Stimulated activated CD4-positive, alpha-beta T cell treated with anti-CD3 and anti-CD28 coated beads, Interleukin-1b, Interleukin-23, amount 100 ng/mL, for 4 hours (primary cell): ENCODE measurements around the gene KRT17.
"Not testable (repeated sequence)": the region's sequence is repeated elsewhere in the genome, so short reads cannot be mapped to it uniquely, and the experiment has no call there.

Experiments used
- DNase-seq, 2 donors: peaks; one replicate each; pipeline ENCODE4 v3.0.0-alpha.2; 2020; ENCODE audit warnings: low read depth in 2 of 2

The KRT17 gene

DNA sequence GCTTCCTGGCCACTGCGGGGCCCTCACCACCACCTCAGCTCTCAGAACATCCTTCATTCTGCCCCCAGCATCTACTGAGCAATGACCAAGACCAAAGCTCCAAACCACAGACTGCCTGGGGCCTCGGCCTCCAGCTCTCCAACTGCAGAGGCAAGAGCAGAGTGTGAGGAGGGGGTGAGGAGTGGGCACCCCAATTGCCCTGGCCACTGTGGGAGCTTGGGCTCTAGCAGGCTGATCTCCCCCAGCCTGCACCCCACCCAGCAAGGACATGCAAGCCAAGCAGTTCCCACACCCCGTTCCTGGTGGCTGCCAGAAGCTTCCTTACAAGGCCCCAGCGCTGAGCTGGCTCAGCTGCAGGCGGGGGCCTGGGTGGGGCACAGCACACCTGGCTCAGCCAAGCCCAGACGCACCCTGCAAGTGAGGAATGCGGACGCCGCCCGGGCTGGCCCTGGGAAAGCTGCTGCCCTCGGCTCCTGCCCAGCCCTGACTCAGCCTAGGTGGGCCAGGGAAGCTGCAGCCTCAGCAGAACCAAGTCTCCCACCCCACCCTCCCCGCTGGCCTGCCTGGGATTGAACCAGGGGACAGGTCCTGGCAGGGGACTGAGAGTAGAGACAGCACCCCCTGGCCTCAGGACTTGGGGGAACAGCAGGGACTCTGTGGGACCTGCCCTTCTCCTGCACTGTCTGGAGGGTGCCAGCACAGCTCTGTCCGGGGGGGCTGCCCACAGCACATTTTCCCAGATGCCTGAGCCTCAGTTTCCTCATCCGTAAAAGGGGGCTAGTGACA lies 29.7 kb upstream of the KRT17 start:
- no peak for DNase-seq

GRCh38 chr17:41653421-41653820 lies 29.0 kb upstream of the KRT17 start:
- DNase-seq: no peak

- no peak for DNase-seq
Observed at GRCh38 chr17:41652461-41652970, 28.1 kb upstream of the KRT17 start.

GRCh38 chr17:41651625-41652460 lies 27.5 kb upstream of the KRT17 start:
- no peak for DNase-seq

DNA sequence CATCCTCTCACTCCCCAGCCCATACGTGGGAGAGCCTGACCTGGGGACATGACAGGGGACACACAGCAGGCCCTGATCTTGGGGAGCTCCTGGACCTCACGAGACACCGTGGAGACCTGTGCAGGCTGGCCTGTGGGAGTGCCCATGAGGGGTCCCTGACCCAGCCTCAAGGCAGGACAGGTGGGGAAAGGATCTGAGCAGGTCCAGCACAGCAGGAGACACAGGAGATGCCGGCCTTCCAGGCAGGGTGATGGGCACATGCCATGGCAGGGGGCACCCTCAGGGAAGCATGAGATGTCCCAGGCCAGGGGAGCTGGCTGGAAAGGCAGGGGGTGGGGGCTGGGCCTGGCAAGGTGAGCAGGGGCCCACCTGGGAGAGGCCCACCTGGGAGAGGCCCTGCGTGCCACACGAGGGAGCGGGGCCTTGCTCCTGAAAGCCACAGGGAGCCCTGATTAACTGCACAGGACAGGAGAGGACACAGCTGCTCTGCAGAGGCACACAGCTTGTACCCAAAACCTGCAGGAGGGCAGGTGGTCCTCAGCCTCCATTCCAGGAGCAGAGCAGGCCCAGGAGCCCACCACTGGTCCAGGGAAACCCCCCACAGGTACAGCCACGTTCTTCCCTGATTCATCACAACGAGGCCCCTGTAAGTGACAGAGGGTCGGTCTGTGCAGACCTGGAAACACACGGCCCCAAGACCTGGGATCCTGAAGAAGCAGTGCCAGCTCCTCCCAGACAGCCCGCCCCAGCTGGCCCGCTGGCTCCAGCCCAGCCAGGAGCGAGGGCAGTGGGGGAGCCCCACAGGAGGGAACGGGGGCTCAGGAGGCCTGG lies 26.6 kb upstream of the KRT17 start:
- no peak for DNase-seq

GRCh38 chr17:41649923-41650519 lies 25.6 kb upstream of the KRT17 start:
- no peak for DNase-seq

- DNase-seq: peak; percentile 77 to 88
Observed at GRCh38 chr17:41648411-41649195, 24.2 kb upstream of the KRT17 start.

GRCh38 chr17:41647940-41648410 lies 23.6 kb upstream of the KRT17 start:
- peak; percentile 89 to 90 for DNase-seq

DNA sequence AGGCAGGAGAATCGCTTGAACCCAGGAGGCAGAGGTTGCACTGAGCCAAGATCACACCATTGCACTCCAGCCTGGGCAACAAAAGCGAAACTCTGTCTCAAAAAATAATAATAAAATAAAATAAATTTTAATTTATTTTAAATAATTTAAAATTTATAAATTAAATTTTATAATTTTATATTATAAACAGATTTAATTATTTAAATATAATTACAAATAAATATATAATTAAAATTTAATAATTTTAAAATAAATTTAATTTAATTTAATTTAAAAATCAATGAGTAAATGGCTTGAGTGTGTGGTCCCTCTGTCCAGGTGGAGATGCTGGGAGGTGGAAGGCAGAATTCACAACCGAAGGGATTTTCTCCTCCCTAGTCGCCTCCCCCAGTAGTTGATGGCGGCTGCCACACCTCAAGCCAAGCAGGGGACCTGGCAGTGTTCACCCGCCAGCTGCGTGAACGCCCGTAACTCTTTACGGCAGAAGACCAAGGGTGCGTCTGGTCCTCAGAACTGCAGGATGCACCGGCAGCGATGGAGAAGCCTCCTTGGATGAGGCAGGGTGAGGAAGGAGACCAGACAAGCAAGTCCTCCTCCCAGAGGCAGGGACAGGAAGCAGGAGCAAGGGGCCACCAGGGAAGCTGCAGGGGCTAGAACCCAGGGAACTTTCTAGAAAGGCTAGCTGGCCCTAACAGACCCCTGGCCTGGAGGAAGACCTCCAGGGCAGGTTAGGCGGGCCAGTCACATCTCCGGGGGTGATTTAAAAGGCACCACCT lies 22.9 kb upstream of the KRT17 start:
- no peak for DNase-seq

- no peak for DNase-seq
Observed at GRCh38 chr17:41642252-41643156, 18.1 kb upstream of the KRT17 start.

DNA sequence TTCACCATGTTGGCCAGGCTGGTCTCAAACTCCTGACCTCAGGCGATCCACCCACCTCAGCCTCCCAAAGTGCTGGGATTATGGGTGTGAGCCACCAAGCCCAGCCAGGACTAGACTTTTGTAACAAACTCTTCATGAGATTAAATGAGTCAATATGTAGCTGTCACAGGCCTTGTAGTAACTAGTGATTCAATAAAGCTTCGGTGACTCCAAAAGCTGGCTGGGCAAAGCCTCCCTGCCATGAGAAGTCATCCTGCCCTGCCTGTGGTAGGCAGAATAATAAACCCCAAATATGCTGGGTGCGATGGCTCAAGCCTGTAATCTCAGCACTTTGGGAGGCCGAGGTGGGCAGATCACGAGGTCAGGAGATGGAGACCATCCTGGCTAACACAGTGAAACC lies 16.2 kb upstream of the KRT17 start:
- DNase-seq: not testable (repeated sequence)

DNA sequence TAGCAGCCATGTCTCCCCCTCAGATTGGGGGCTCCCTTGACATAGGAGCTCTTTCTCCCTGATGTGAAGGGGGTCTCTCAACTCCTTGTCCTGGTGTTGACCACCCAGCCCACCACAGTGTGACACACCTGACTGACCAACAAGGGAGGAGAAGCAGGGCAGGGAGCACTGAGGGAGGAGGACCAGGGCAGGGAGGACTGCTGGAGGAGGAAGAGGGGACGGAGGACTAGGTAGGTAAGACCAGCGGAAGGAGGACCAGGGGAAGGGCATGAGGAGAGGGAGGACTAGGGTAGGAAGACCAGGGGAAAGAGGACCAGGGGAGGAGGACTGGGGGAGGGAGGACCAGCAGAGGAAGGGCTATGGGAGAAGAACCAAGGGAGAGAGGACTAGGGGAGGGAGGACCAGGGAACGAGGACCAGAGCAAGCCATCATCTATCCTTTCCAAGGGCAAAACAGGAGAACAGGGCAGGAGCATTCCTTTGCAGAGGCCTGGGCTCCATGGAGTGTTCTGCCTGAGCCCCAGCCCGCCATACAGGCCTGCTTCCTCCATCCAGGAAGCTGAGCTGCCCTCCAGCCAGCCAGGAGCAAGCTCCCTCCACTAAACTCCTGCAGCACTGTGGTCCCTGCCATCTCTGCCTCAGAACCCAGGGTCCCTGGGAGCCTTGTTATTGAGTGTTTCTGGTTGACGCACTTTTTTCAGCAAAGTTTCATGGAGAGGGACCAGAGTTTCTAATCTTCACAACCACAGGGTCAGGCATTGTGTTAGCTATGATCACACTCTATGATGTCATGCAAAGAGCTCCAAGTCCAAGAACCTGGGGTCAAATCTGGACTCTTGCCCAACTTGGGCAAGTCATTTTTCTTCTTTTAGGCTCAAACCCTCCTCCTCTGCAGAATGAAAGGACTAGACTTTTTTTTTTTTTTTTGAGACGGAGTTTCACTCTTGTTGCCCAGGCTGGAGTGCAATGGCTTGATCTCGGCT lies 15.4 kb upstream of the KRT17 start:
- no peak for DNase-seq

GRCh38 chr17:41638941-41639340 lies 14.6 kb upstream of the KRT17 start:
- DNase-seq: no peak

GRCh38 chr17:41638194-41638593 lies 13.8 kb upstream of the KRT17 start:
- DNase-seq: no peak

DNA sequence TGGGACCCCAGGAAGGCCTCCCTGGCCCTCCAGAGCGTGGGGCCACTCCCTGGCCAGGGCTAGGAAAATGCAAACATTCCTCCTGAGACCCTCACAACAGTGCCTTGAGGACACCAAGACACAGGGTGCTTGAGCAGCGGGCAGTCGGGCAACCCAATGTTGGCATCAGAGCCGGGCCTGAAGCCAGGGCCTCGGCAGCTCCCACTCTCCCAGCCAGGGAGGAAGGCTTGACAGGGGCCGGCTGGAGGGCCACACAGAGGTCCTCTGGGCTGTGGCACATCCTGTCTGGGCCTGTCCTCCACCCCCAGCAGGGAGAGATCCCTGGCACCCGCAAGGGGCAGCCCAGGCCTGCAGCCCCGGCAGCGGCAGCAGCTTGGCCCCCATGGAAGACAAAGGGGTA lies 12.3 kb upstream of the KRT17 start:
- no peak for DNase-seq

- DNase-seq: no peak
Observed at GRCh38 chr17:41635121-41636097, 11.0 kb upstream of the KRT17 start.
